Measurements from ENCODE around the gene CD247.

Gene CD247

GRCh38 chr1:167512046-167512654 is 6.2 kb downstream of the CD247 start:
- no peak for DNase-seq (ENCODE audit: low read depth)

- no peak for DNase-seq (ENCODE audit: low read depth)
Observed at GRCh38 chr1:167511374-167511986, 6.8 kb downstream of the CD247 start.

- DNase-seq (ENCODE audit: low read depth), result no peak
Observed at GRCh38 chr1:167510881-167511280, 7.4 kb downstream of the CD247 start.

- DNase-seq (ENCODE audit: low read depth), result no peak
Observed at GRCh38 chr1:167510244-167510643, 8.1 kb downstream of the CD247 start.

GRCh38 chr1:167509587-167509986 is 8.7 kb downstream of the CD247 start:
- DNase-seq (ENCODE audit: low read depth), result no peak

GRCh38 chr1:167507719-167508118 is 10.6 kb downstream of the CD247 start:
- no peak for DNase-seq (ENCODE audit: low read depth)

- DNase-seq (ENCODE audit: low read depth), result no peak
Observed at GRCh38 chr1:167504467-167504827, 13.9 kb downstream of the CD247 start.

- DNase-seq (ENCODE audit: low read depth), result no peak
Observed at GRCh38 chr1:167503626-167504466, 14.5 kb downstream of the CD247 start.

- DNase-seq (ENCODE audit: low read depth), result no peak
Observed at GRCh38 chr1:167502719-167503462, 15.4 kb downstream of the CD247 start.

GRCh38 chr1:167502192-167502551 is 16.2 kb downstream of the CD247 start:
- no peak for DNase-seq (ENCODE audit: low read depth)

- DNase-seq (ENCODE audit: low read depth), result no peak
Observed at GRCh38 chr1:167501515-167502191, 16.7 kb downstream of the CD247 start.

- DNase-seq (ENCODE audit: low read depth), result no peak
Observed at GRCh38 chr1:167500283-167500860, 18.0 kb downstream of the CD247 start.

- no peak for DNase-seq (ENCODE audit: low read depth)
Observed at GRCh38 chr1:167499664-167500101, 18.6 kb downstream of the CD247 start.

- no peak for DNase-seq (ENCODE audit: low read depth)
Observed at GRCh38 chr1:167499106-167499505, 19.2 kb downstream of the CD247 start.

GRCh38 chr1:167496797-167497619 is 21.3 kb downstream of the CD247 start:
- DNase-seq (ENCODE audit: low read depth), result no peak

- no peak for DNase-seq (ENCODE audit: low read depth)
Observed at GRCh38 chr1:167493372-167493771, 25.0 kb downstream of the CD247 start.

- peak; percentile 49 for DNase-seq (ENCODE audit: low read depth)
Observed at GRCh38 chr1:167492481-167492910, 25.8 kb downstream of the CD247 start.

- DNase-seq (ENCODE audit: low read depth), result no peak
Observed at GRCh38 chr1:167491586-167492461, 26.5 kb downstream of the CD247 start.

GRCh38 chr1:167490765-167491164 is 27.6 kb downstream of the CD247 start:
- DNase-seq (ENCODE audit: low read depth), result no peak

All from activated gamma-delta T cell treated with anti-CD3 and anti-CD28 coated beads, Interleukin-2, amount 50 U/mL, for 16 hours (primary cell).